Ishikawa (cell line): ENCODE data around the gene PPARG.

Experiments
- CEBPB ChIP-seq: IDR thresholded peaks from 2 replicates; pipeline ENCODE4 v1.6.1; 2012
- CREB1 ChIP-seq: IDR thresholded peaks from 2 replicates; pipeline ENCODE4 v1.6.1; 2012; ENCODE audit warnings: low read depth
- EGR1 ChIP-seq: IDR thresholded peaks from 2 replicates; pipeline ENCODE4 v1.6.1; 2012
- EP300 ChIP-seq: IDR thresholded peaks from 2 replicates; pipeline ENCODE4 v1.6.1; 2012; ENCODE audit warnings: borderline replicate concordance
- FOXM1 ChIP-seq: IDR thresholded peaks from 2 replicates; pipeline ENCODE4 v1.6.1; 2012; ENCODE audit warnings: low read depth, borderline replicate concordance
- NFIC ChIP-seq: IDR thresholded peaks from 2 replicates; pipeline ENCODE4 v1.6.1; 2012
- RAD21 ChIP-seq: IDR thresholded peaks from 2 replicates; pipeline ENCODE4 v1.6.1; 2012; ENCODE audit warnings: low read depth
- TAF1 ChIP-seq: IDR thresholded peaks from 2 replicates; pipeline ENCODE4 v1.6.1; 2012; ENCODE audit warnings: low read depth, mild to moderate bottlenecking
- TCF12 ChIP-seq: IDR thresholded peaks from 2 replicates; pipeline ENCODE4 v1.6.1; 2012; ENCODE audit warnings: low read depth
- TEAD4 ChIP-seq: IDR thresholded peaks from 2 replicates; pipeline ENCODE4 v1.6.1; 2012
- YY1 ChIP-seq: IDR thresholded peaks from 2 replicates; pipeline ENCODE4 v1.6.1; 2012; ENCODE audit warnings: low read depth
- ZBTB7A ChIP-seq: IDR thresholded peaks from 2 replicates; pipeline ENCODE4 v1.6.1; 2012; ENCODE audit warnings: low read depth
- TF ChIP-seq, protein P1 (sequence below): IDR thresholded peaks from 2 replicates; pipeline ENCODE4 v1.6.1; 2012
- TF ChIP-seq, protein P2 (sequence below): IDR thresholded peaks from 2 replicates; pipeline ENCODE4 v1.6.1; 2012
- TF ChIP-seq, protein P3 (sequence below): IDR thresholded peaks from 2 replicates; pipeline ENCODE4 v1.6.1; 2012; ENCODE audit warnings: low read depth, mild to moderate bottlenecking

Gene PPARG

DNA sequence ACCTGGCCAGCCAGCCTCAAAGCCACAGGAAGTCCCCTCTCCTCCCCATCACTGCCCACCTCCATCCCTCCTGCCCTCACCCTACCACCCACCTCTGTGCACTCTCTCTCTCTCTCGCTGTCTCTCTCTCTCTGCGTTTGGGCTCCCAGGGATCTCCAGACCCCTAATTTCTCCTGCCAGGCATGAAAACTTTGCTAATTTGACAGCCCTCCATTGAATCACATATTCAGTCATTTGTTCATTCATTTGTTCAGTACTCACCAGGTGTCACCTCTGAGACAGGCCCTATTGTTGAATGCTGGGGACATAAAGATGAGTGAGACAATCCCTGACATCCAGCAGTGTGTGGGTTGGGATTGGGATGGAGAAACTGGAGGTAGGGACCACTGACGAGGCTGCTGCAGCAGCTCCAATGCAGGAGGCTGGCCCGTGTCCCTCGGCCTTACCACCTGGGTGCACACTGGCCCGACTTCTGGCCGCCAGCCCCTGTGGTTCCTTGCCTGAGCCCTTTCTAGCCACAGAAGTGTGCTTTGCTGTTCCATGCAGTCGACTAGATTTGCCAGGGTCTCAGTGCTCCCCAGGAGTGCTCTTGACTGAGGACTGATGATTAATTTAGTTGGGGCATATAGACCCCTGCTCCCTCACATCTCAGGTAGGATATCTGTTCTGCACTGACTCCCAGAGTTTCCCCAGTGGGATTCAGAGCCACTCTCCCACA lies 156.8 kb downstream of the PPARG start:
- TF ChIP-seq TAF1 (no peak), CREB1 (no peak), EP300 (no peak), YY1 (no peak), RAD21 (no peak), TEAD4 (no peak), TCF12 (no peak), NFIC (no peak)
- TF ChIP-seq, protein P1, sequence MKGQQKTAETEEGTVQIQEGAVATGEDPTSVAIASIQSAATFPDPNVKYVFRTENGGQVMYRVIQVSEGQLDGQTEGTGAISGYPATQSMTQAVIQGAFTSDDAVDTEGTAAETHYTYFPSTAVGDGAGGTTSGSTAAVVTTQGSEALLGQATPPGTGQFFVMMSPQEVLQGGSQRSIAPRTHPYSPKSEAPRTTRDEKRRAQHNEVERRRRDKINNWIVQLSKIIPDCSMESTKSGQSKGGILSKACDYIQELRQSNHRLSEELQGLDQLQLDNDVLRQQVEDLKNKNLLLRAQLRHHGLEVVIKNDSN = no peak
- TF ChIP-seq, protein P2, sequence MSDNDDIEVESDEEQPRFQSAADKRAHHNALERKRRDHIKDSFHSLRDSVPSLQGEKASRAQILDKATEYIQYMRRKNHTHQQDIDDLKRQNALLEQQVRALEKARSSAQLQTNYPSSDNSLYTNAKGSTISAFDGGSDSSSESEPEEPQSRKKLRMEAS = no peak
- TF ChIP-seq, protein P3, sequence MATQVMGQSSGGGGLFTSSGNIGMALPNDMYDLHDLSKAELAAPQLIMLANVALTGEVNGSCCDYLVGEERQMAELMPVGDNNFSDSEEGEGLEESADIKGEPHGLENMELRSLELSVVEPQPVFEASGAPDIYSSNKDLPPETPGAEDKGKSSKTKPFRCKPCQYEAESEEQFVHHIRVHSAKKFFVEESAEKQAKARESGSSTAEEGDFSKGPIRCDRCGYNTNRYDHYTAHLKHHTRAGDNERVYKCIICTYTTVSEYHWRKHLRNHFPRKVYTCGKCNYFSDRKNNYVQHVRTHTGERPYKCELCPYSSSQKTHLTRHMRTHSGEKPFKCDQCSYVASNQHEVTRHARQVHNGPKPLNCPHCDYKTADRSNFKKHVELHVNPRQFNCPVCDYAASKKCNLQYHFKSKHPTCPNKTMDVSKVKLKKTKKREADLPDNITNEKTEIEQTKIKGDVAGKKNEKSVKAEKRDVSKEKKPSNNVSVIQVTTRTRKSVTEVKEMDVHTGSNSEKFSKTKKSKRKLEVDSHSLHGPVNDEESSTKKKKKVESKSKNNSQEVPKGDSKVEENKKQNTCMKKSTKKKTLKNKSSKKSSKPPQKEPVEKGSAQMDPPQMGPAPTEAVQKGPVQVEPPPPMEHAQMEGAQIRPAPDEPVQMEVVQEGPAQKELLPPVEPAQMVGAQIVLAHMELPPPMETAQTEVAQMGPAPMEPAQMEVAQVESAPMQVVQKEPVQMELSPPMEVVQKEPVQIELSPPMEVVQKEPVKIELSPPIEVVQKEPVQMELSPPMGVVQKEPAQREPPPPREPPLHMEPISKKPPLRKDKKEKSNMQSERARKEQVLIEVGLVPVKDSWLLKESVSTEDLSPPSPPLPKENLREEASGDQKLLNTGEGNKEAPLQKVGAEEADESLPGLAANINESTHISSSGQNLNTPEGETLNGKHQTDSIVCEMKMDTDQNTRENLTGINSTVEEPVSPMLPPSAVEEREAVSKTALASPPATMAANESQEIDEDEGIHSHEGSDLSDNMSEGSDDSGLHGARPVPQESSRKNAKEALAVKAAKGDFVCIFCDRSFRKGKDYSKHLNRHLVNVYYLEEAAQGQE = no peak

DNA sequence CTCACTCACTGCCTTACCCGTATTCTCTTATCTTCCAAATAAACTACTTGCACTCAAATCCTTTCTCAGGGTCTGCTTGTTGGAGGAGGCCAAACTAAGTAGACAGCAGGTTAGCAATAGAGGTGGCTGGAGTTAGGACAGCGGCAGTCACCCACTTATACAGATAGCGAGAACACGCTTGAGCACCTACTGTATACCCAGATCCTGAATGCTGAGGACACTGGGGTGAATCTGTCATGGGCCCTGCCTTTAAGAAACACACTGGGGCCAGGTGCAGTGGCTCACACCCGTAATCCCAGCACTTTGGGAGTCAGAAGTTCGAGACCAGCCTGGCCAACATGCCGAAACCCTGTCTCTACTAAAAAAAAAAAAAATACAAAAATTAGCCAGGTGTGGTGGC lies 157.4 kb downstream of the PPARG start:
- TF ChIP-seq, protein P3 = no peak
- TF ChIP-seq TAF1 = no peak
- TF ChIP-seq EP300 = no peak

DNA sequence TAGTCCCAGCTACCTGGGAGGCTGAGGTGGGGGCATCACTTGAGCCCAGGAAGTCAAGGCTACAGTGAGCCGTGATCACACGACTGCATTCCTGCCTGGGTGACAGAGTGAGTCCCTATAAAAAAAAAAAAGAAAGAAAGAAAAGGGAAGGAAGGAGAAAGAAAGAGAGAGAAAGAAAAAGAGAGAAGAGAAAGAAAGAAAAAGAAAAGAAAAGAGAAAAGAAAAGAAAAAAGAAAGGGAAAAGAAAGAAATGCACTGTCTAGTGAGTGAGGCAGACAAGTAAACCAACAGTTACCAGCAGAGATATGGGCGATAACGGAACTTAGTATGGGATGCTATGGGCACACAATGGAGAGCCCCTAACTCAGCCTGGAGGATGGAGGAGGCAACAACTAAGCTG lies 158.2 kb downstream of the PPARG start:
- no peak for TF ChIP-seq EGR1
- TF ChIP-seq CREB1 = no peak
- TF ChIP-seq CEBPB = no peak
- no peak for TF ChIP-seq NFIC
- no peak for TF ChIP-seq TAF1
- TF ChIP-seq, protein P2 = no peak
- no peak for TF ChIP-seq YY1
- TF ChIP-seq FOXM1 = no peak
- no peak for TF ChIP-seq ZBTB7A
- TF ChIP-seq TEAD4 = no peak
- no peak for TF ChIP-seq RAD21
- no peak for TF ChIP-seq EP300

DNA sequence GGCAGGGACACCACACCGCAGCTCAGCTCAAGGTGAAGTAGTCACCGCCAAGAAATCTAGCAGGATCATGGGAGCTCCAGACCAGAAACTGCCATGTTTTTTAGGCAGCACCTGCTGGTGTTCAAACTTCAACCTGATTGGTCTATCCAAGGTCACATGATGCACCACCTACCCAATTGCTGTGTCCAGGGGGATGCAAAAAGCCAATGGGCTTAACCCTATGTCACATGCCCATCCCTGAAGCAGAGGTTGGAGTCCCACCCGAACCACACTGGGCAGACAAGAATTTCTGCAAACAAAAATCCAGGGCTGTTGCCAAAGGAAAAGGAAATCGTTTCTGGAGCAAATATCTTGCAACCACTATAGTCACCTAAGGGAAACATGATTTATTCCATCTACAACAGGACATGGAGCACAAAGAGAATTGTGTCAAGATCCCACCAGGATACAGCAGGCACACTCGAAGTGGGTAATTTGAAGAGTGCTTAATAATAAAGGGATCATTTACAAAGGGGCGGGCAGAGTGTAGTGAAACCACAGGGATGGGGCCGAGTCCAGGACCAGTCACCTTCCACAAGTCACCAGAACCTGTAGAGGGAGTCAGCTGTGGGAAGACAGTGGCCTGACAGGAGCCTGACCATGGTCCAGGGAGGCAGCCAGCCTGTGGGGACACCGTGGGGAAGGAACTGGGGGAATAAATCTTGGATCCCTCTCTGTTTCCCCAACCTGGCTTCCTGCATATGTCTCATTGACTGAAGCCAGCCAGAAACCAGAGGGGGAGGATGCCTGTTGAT lies 161.2 kb downstream of the PPARG start:
- TF ChIP-seq EP300 (no peak), ZBTB7A (no peak), FOXM1 (no peak)
- TF ChIP-seq, protein P3 = no peak
- TF ChIP-seq, protein P1 = peak; percentile 82
